ENCODE data around the gene CBS.
A peak's percentile ranks its signal among the peaks of the same experiment; 100 is the strongest.
"Not testable (repeated sequence)": the region's sequence is repeated elsewhere in the genome, so short reads cannot be mapped to it uniquely, and the experiment has no call there.

Gene CBS
- 0 to 0.20 reads per million in 2 donors for total RNA-seq

- DNase-seq, result not testable (repeated sequence)
Observed at GRCh38 chr21:43075170-43076022, at the start of gene CBS. TSS of gene CBS (minus strand) at chr21:43075835. CDS start at chr21:43072193, 3,642 bp downstream.

GRCh38 chr21:43115956-43116355 is 40.3 kb upstream of the CBS start:
- not testable (repeated sequence) for DNase-seq

- not testable (repeated sequence) for DNase-seq
Observed at GRCh38 chr21:43114483-43114882, 38.8 kb upstream of the CBS start.

GRCh38 chr21:43109006-43109405 is 33.4 kb upstream of the CBS start:
- DNase-seq, result not testable (repeated sequence)

GRCh38 chr21:43108177-43108576 is 32.5 kb upstream of the CBS start:
- DNase-seq, result not testable (repeated sequence)

- DNase-seq, result not testable (repeated sequence)
Observed at GRCh38 chr21:43107794-43108137, 32.1 kb upstream of the CBS start.

GRCh38 chr21:43106965-43107793 is 31.5 kb upstream of the CBS start, which contains the start of gene U2AF1:
TSS of gene U2AF1 (minus strand) at chr21:43107570. CDS start at chr21:43107494, 76 bp downstream.
- DNase-seq, result peak; percentile 38 to 75 (median 49)

GRCh38 chr21:43104642-43105041 is 29.0 kb upstream of the CBS start:
- DNase-seq, result not testable (repeated sequence)

GRCh38 chr21:43102281-43102680 is 26.6 kb upstream of the CBS start:
- not testable (repeated sequence) for DNase-seq

GRCh38 chr21:43101676-43102075 is 26.0 kb upstream of the CBS start:
- DNase-seq, result not testable (repeated sequence)

- DNase-seq, result not testable (repeated sequence)
Observed at GRCh38 chr21:43101000-43101399, 25.4 kb upstream of the CBS start.

- not testable (repeated sequence) for DNase-seq
Observed at GRCh38 chr21:43091979-43092614, 16.5 kb upstream of the CBS start.

- not testable (repeated sequence) for DNase-seq
Observed at GRCh38 chr21:43090947-43091346, 15.3 kb upstream of the CBS start.

GRCh38 chr21:43089463-43089862 is 13.8 kb upstream of the CBS start:
- not testable (repeated sequence) for DNase-seq

GRCh38 chr21:43082587-43083300 is 7.1 kb upstream of the CBS start:
- DNase-seq, result not testable (repeated sequence)

GRCh38 chr21:43076643-43077042 is 1.0 kb upstream of the CBS start:
- DNase-seq, result not testable (repeated sequence)

GRCh38 chr21:43076023-43076637 is 495 bp upstream of the CBS start:
- not testable (repeated sequence) for DNase-seq

GRCh38 chr21:43074401-43075169 is 1.1 kb downstream of the CBS start:
- DNase-seq, result not testable (repeated sequence)

GRCh38 chr21:43072742-43073141 is 2.9 kb downstream of the CBS start:
- not testable (repeated sequence) for DNase-seq

- not testable (repeated sequence) for DNase-seq
Observed at GRCh38 chr21:43069682-43070081, 6.0 kb downstream of the CBS start.

- DNase-seq, result not testable (repeated sequence)
Observed at GRCh38 chr21:43068065-43068464, 7.6 kb downstream of the CBS start.
